Measurements from ENCODE around the gene CAMK1G.

CAMK1G gene

DNA sequence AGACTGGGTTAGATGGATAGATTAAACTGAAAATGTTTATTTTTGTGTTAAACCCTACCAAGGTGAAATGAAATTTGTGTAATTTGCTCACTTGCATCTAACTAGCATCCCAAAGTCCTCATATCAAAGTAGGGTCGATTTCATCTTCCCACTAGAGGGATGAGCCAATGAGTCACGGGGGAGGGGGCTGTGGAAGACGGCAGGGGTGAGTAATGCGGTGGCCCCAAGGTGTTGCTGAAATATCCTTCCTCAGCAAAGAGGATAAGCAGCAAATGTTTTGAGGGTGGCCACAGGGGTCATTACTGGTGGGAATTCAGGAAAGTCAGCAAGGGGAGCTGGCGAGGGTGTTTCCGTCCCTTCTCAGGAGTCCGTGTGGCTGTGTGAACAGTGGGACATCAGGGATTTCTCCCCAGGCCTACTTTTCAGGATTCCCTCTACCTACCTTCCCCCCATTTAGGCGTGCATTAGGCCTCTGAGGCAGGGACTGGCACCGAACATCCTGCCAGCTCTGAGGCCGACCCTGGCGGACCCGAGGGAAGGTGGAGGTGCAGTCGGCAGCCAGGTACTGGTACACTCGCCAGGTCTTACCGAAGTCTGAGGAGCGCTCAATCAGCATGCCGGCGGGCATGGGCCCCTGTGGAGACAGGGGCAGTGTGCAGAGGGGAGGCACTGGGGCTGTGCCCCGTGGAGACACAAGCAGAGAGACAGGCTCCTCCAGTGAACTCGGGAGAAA is 50.7 kb downstream of the CAMK1G start:
- H3K4me3 ChIP-seq, result no peak overlapping the region
- H3K27me3 ChIP-seq (ENCODE audit: low read depth), result no peaks in the 10 kb centered on the region
- DNase-seq (ENCODE audit: low spot score in 2 of 2), result no peak
- no peaks in the 10 kb centered on the region for H3K9me3 ChIP-seq
- in situ Hi-C loops (cut with MboI; ENCODE audit: low sequenced_read_pairs), result no loop called here
- no peaks in the 10 kb centered on the region for H3K36me3 ChIP-seq (replicated peaks)
- H3K4me1 ChIP-seq, result no peaks in the 10 kb centered on the region

DNA sequence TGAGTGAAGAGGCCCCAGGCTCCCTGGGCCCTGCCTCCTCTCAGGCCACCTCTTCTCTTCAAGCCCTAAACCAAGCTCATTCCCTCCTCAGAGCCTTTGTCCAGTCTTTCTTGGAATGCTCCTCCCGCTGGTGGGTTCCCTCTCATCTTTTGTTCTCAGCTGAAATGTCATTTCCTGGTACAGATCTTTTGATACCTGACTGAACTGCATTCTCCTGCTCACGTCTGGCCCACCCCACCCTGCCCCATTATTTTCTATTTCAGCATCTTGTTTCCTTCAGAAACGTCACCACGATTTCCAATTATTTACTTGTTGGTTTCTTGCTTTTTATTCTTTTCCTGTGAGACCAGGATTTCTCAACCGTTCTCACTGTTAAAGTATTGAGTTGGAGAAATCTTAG is 52.3 kb downstream of the CAMK1G start:
- in situ Hi-C loops (cut with MboI; ENCODE audit: low sequenced_read_pairs), result no loop called here

DNA sequence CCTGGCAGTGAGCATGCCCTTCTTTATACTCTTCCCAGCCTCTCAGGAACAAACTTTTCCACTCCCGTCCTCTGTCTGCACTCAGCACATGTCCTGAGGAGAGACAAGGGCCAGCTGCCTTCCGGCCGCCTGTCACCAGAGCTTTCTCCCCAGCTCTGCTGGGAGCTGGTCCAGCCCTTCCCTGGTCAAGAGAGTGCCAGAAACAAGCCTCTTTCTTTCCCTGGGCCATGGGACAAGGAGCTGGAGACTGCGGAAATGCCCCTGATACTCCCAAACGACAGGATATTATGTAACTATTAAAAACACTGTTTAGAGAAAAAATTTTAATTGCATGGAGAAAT is 58.3 kb downstream of the CAMK1G start:
- H3K4me3 ChIP-seq, result no peak overlapping the region
- H3K9me3 ChIP-seq, result no peaks in the 10 kb centered on the region
- in situ Hi-C loops (cut with MboI; ENCODE audit: low sequenced_read_pairs), result no loop called here
- no peaks in the 10 kb centered on the region for H3K4me1 ChIP-seq
- H3K36me3 ChIP-seq (replicated peaks), result no peaks in the 10 kb centered on the region
- DNase-seq (ENCODE audit: low spot score in 2 of 2), result no peak
- no peaks in the 10 kb centered on the region for H3K27me3 ChIP-seq (ENCODE audit: low read depth)

More for the DNA sequence above, 52.3 kb downstream of the CAMK1G start:
- H3K36me3 ChIP-seq (replicated peaks), result no peaks in the 10 kb centered on the region
- H3K4me1 ChIP-seq, result no peaks in the 10 kb centered on the region
- H3K27me3 ChIP-seq (ENCODE audit: low read depth), result no peaks in the 10 kb centered on the region
- H3K9me3 ChIP-seq, result no peaks in the 10 kb centered on the region
- H3K4me3 ChIP-seq, result no peak overlapping the region
- DNase-seq (ENCODE audit: low spot score in 2 of 2), result no peak

DNA sequence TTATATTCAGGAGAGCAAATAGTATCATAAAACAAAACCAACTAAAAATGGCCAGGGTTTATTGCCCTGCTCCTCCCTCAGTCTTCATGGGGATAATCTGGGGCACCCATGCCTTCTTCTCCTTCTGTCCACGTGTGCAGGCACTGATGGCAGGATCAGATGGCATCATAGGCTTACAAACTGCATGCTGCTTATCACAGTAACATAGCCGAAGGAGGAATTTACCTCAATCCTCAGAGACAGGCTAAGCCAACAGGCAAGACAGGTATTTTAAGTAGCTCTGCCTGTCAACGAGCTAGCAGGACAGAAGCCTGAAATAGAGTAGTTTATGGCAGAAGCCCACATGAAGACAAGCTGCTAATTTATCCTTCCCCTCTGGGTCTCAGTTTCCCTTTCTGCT is 59.3 kb downstream of the CAMK1G start:
- H3K9me3 ChIP-seq, result no peaks in the 10 kb centered on the region
- no peaks in the 10 kb centered on the region for H3K27me3 ChIP-seq (ENCODE audit: low read depth)
- H3K4me1 ChIP-seq, result no peaks in the 10 kb centered on the region
- no peak for DNase-seq (ENCODE audit: low spot score in 2 of 2)
- H3K4me3 ChIP-seq, result no peak overlapping the region
- H3K36me3 ChIP-seq (replicated peaks), result no peaks in the 10 kb centered on the region
- in situ Hi-C loops (cut with MboI; ENCODE audit: low sequenced_read_pairs), result no loop called here

DNA sequence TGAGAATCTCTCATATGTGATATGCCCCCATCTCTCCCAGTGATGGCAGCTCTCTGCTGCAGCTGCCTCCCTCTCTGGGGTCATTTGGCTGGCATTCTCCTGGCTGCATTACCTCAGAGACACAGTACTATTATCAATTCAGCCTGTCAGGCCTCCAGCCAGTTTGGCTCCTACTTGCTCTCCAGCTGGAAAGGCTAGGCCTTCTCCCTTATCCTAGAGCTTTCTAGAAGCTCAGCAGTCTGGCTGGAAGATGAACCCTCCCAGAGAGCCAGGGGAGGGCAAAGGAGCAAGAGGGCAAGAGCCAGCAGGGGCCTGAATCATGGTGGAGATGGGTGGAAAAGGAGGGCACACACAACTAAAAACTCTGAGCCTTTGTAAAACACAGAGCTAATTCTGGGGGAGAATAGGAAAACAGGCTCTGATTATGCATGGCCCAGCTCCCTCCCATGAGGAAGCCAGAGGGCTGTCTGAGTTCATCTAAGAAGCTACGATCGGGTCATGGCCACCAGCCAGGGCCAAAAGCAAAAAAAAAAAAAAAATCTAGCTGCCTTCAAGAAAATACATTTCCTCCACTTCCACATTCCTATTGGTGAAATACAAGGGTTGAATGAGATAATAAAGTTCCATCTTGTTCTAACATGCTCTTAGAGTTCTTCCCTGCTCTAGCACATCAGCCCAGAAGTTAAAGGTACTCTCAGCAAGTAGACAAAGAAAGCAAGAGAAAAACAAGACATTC is 59.9 kb downstream of the CAMK1G start:
- H3K36me3 ChIP-seq (replicated peaks), result no peaks in the 10 kb centered on the region
- in situ Hi-C loops (cut with MboI; ENCODE audit: low sequenced_read_pairs), result no loop called here
- no peaks in the 10 kb centered on the region for H3K4me1 ChIP-seq
- no peak overlapping the region for H3K4me3 ChIP-seq
- no peak for DNase-seq (ENCODE audit: low spot score in 2 of 2)
- no peaks in the 10 kb centered on the region for H3K27me3 ChIP-seq (ENCODE audit: low read depth)
- no peaks in the 10 kb centered on the region for H3K9me3 ChIP-seq

DNA sequence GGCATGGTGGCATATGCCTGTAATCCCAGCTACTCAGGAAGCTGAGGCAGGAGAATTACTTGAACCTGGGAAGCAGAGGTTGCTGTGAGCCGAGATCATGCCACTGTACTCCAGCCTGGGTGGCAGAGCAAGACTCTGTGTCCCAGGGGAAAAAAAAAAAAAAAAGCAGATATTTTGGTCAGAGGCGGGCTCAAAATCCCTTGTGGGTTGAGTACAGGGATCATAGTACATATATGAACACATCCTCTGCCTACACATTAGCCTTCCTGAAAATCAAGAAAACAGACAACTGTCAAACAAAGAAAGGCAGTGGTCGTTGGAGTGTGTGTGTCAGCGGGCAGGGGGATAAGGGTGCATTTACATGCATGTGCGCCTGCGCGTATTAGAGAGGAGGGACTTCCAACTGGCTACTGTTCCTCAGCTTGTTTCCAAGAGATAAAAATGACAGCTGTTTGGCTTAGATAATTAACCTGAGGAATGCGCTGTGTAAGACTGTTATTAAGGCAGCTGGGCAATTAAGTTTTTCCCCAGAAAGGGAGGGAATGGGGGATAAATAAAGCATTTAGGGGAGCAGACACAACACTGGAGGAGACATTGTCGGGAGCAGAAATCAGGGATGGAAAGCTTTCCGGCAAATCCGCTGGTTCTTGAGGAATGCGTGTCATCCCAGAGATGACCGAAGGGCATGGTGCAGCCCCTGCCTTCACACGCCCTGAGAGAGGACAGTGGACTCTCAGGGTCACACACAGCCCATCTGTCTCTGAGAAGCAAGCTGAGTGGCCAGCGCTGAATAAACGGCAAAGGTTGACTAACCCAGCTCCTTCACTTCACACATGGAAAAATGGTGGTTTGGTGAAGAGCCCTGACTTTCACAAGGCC is 62.3 kb downstream of the CAMK1G start:
- Histone ChIP-seq H3K4me1 (no peaks in the 10 kb centered on the region), H3K9me3 (no peaks in the 10 kb centered on the region), H3K27me3 (ENCODE audit: low read depth) (no peaks in the 10 kb centered on the region), H3K36me3 (replicated peaks) (no peaks in the 10 kb centered on the region), H3K4me3 (no peak overlapping the region)
- in situ Hi-C loops (cut with MboI; ENCODE audit: low sequenced_read_pairs), result no loop called here
- DNase-seq (ENCODE audit: low spot score in 2 of 2), result no peak

DNA sequence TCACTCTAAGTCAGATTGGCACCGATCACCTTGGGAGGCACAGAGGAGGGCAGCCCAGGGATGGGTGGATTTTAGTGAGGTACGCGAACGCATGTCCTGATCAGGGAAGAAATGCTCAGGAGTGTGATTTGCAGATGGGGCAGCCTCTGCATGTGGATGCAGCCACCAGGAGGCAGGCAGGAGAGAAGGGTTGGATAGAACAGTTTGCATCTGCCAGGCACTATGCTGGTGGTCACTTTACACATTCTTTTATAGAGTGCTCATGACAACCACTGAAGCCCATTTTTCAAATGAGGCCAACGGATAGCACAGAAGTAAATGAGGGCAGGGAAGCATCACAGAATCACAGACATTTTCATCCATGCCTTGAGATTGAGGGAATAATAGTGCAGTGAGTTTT is 63.0 kb downstream of the CAMK1G start:
- no peaks in the 10 kb centered on the region for H3K27me3 ChIP-seq (ENCODE audit: low read depth)
- H3K36me3 ChIP-seq (replicated peaks), result no peaks in the 10 kb centered on the region
- no peak for DNase-seq (ENCODE audit: low spot score in 2 of 2)
- in situ Hi-C loops (cut with MboI; ENCODE audit: low sequenced_read_pairs), result no loop called here
- no peaks in the 10 kb centered on the region for H3K9me3 ChIP-seq
- H3K4me3 ChIP-seq, result no peak overlapping the region
- no peaks in the 10 kb centered on the region for H3K4me1 ChIP-seq

DNA sequence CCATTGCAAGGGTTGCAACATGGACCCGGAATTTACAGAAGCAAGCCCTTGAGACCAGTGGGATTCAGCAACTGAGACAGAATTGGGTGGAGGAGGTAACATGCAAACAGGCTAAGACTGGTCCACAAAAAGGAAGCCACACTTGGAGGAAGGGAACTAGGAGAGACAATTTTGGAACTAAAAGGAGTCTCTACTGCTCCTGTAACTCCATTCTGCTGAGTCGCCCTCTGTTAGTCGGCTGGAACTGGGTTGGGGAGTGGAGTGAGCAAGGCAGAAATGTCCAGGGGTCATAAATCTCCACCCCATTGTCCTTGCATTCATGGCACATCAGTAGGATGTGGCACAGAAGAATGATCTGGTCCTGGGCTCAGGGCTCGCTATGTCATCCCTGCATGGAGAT is 63.6 kb downstream of the CAMK1G start:
- Histone ChIP-seq H3K36me3 (replicated peaks) (no peaks in the 10 kb centered on the region), H3K4me3 (no peak overlapping the region), H3K27me3 (ENCODE audit: low read depth) (no peaks in the 10 kb centered on the region), H3K9me3 (no peaks in the 10 kb centered on the region), H3K4me1 (no peaks in the 10 kb centered on the region)
- in situ Hi-C loops (cut with MboI; ENCODE audit: low sequenced_read_pairs), result no loop called here
- DNase-seq (ENCODE audit: low spot score in 2 of 2), result no peak

DNA sequence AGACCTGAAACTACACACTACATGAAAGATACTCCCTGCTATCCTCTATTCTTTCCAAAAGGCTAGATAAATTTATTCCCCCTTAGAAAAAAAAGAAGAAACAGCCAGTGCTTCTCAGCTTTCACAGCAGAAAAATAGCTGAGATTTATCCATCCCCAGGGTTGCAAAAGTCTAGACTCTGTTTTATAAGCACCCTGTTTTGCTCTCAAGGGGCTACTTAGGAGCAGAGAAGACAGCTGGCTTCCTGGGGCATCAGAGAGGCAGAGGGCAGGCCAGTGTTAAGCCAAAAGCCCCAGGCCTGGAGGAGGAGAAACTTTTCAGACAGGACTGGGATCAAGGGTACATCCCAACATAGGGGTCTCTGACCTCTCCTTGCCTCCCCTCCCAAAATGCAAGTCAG is 64.8 kb downstream of the CAMK1G start:
- no peaks in the 10 kb centered on the region for H3K36me3 ChIP-seq (replicated peaks)
- H3K4me1 ChIP-seq, result no peaks in the 10 kb centered on the region
- no peak overlapping the region for H3K4me3 ChIP-seq

DNA sequence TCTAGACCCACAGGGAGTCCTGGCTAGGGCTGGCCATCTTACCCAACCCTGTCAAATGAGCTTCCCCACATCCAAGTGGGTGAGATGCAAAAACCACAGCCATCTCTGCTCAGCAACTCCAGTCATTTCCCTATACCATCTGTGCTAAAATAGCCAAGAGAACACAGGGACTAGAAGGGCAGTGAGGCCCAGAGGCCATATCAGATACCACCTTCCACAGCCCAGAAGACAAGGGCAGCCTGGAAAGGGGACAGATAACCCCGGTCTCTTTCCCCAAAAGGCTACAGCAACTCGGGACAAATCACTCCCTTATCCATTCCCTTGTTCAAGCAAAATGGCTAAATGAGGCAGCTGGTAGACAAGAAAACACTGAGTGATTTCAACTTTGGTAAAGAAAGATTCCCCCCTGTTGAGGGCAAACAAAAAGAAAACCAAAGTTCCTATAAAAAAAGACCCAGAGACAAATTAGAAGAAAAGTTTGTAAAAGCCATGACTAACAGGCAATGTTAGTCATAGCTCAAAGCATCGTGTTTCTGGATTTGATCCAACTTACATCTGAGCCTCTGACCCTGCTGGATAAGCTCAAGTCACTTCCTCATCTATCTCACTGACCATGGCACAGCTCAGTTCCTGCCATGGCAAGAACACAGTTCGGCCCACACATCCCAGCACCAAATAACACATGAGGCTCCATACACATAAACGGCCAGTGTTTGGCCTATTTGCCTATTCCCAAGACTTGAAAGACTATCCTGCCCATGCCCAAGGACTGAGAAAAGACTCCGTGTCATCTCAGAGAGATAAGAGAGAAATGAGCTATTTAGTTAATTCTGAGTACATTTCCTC is 65.6 kb downstream of the CAMK1G start:
- Histone ChIP-seq H3K27me3 (ENCODE audit: low read depth) (no peaks in the 10 kb centered on the region), H3K4me3 (no peak overlapping the region), H3K4me1 (no peaks in the 10 kb centered on the region), H3K9me3 (no peaks in the 10 kb centered on the region), H3K36me3 (replicated peaks) (no peaks in the 10 kb centered on the region)
- no peak for DNase-seq (ENCODE audit: low spot score in 2 of 2)
- in situ Hi-C loops (cut with MboI; ENCODE audit: low sequenced_read_pairs), result no loop called here

More for the DNA sequence above, 64.8 kb downstream of the CAMK1G start:
- Histone ChIP-seq H3K27me3 (ENCODE audit: low read depth) (no peaks in the 10 kb centered on the region), H3K9me3 (no peaks in the 10 kb centered on the region)
- in situ Hi-C loops (cut with MboI; ENCODE audit: low sequenced_read_pairs), result no loop called here
- no peak for DNase-seq (ENCODE audit: low spot score in 2 of 2)

DNA sequence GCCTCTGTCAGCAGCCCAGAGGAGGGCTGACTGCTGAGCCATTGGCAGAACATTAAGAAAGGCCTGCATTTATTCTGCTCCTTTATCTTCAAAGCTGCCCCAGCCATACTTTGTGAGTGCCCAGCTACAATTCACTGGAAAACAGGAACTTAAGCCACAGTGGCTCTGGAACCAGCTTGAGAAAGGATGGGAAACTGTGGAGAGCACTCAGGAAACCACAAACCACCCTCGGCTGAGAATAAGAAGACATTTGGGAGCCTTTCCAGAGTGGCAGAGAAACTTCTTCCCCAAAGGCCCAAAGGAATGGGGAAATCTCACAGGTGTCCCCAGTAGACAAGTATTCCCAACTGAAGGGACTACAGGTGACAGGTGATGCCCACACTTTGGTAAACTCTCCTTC is 66.9 kb downstream of the CAMK1G start:
- in situ Hi-C loops (cut with MboI; ENCODE audit: low sequenced_read_pairs), result no loop called here

DNA sequence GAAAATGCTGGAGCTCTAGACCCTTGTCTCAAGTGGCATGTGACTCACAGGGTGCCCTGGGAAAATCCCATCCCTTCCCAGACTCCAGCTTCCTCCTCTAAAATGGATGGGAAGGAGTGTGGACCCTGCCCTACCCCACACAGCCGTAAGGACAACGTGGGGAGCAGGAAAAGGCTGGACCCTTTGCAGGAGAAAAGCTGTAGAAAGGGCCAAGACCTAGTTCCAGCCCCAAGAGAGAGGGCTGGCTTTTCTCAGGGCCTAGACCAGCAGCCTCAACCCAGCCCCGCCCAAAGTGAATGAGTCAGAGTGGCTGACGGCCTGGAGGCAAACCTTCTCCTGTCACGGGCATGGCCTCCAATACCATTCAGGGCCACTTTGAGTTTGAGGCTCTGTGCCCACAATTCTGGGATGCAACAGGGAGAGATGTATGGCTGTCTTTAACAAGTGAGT is 67.6 kb downstream of the CAMK1G start:
- no peaks in the 10 kb centered on the region for H3K36me3 ChIP-seq (replicated peaks)
- no peak for DNase-seq (ENCODE audit: low spot score in 2 of 2)
- in situ Hi-C loops (cut with MboI; ENCODE audit: low sequenced_read_pairs), result no loop called here
- H3K4me1 ChIP-seq, result no peaks in the 10 kb centered on the region
- no peaks in the 10 kb centered on the region for H3K9me3 ChIP-seq
- H3K4me3 ChIP-seq, result no peak overlapping the region
- no peaks in the 10 kb centered on the region for H3K27me3 ChIP-seq (ENCODE audit: low read depth)

More for the DNA sequence above, 66.9 kb downstream of the CAMK1G start:
- DNase-seq (ENCODE audit: low spot score in 2 of 2), result no peak
- no peaks in the 10 kb centered on the region for H3K36me3 ChIP-seq (replicated peaks)
- H3K4me1 ChIP-seq, result no peaks in the 10 kb centered on the region
- H3K9me3 ChIP-seq, result no peaks in the 10 kb centered on the region
- no peaks in the 10 kb centered on the region for H3K27me3 ChIP-seq (ENCODE audit: low read depth)
- no peak overlapping the region for H3K4me3 ChIP-seq

DNA sequence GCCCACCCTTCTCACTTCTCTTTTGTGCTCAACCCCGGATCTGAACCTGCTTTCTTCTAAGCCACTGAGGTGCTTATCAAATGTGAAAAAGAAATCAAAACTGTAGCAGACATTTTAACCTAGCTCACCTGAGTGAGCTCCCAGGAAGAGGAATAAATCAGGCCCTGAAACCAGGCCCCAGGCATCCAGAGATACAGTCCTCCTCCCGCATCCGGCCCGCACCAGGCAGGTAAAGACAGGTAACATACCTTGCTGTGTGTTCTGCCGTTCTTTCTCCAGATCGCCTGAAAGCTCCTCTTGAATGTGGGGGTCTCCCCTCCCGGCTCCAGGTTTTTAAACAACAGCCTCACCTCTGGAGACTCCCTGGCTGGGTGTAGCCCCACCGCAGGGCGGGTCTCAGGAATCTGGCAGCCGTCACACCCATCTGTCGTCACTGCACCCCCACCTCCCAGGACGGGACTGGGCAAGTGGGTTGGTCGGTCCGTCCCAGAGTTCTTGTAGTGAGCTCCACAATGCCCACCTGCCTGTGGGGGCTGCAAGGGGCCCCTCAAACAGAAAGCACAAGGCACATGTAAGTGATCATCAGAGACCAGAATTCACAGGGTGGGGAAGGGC is 68.7 kb downstream of the CAMK1G start, which contains the start of gene LAMB3:
TSS of gene LAMB3 (minus strand) at position 305 of the 615 bp plus-strand sequence. CDS start 1,481 bp downstream, outside the sequence.
- no peaks in the 10 kb centered on the region for H3K9me3 ChIP-seq
- H3K36me3 ChIP-seq (replicated peaks), result no peaks in the 10 kb centered on the region
- in situ Hi-C loops (cut with MboI; ENCODE audit: low sequenced_read_pairs), result no loop called here
- no peaks in the 10 kb centered on the region for H3K4me1 ChIP-seq
- no peak for DNase-seq (ENCODE audit: low spot score in 2 of 2)
- H3K27me3 ChIP-seq (ENCODE audit: low read depth), result no peaks in the 10 kb centered on the region
- H3K4me3 ChIP-seq, result no peak within 1 kb of the TSS
